HepG2 (cell line): Measurements from ENCODE around the gene ARL16. TPM values are rescaled to one million over a fixed set of nuclear protein-coding genes. Genes with fewer than 3 reads are reported as not detected.

ENCODE experiments used
- BORCS8-MEF2B ChIP-seq: sonication (generic); formaldehyde crosslinking; IDR thresholded peaks from 2 replicates; pipeline ENCODE4 v1.8.0; 2022; ENCODE audit warnings: mild to moderate bottlenecking, missing genetic modification reagents
- CCDC6 ChIP-seq: sonication (generic); formaldehyde crosslinking; IDR thresholded peaks from 2 replicates; pipeline ENCODE4 v1.8.1; 2022; ENCODE audit warnings: mild to moderate bottlenecking, missing genetic modification reagents, moderate library complexity
- DNMT3B ChIP-seq: conservative IDR thresholded peaks from 2 replicates; pipeline ENCODE4 v1.6.1; 2016; ENCODE audit warnings: missing biosample characterization, control low read depth
- EHMT2 ChIP-seq: fragments of 200-600 bp; sonication (generic); IDR thresholded peaks from 2 replicates; pipeline ENCODE4 v1.7.0; 2017; ENCODE audit warnings: antibody characterized with exemption, low read depth, low read length, borderline replicate concordance
- ERF ChIP-seq: IDR thresholded peaks from 2 replicates; pipeline ENCODE4 v1.6.1; 2018; ENCODE audit warnings: missing biosample characterization, missing genetic modification reagents
- HMG20B ChIP-seq: conservative IDR thresholded peaks from 2 replicates; pipeline ENCODE4 v1.6.1; 2016; ENCODE audit warnings: missing genetic modification reagents, missing compliant biosample characterization
- IRF9 ChIP-seq: sonication (generic); formaldehyde crosslinking; IDR thresholded peaks from 2 replicates; pipeline ENCODE4 v1.8.0; 2022; ENCODE audit warnings: missing genetic modification reagents, mild to moderate bottlenecking, borderline replicate concordance
- NR1H2 ChIP-seq: sonication (generic); formaldehyde crosslinking; IDR thresholded peaks from 2 replicates; pipeline ENCODE4 v1.8.1; 2022; ENCODE audit warnings: low read depth, missing genetic modification reagents, borderline replicate concordance
- PRMT3 ChIP-seq: sonication (generic); formaldehyde crosslinking; IDR thresholded peaks from 2 replicates; pipeline ENCODE4 v1.8.1; 2022; ENCODE audit warnings: low read depth, mild to moderate bottlenecking, moderate library complexity, missing genetic modification reagents, borderline replicate concordance
- STAG1 ChIP-seq: sonication (generic); formaldehyde crosslinking; IDR thresholded peaks from 2 replicates; pipeline ENCODE4 v1.4.0; 2020; ENCODE audit warnings: missing genetic modification reagents
- TEAD2 ChIP-seq: sonication (generic); formaldehyde crosslinking; IDR thresholded peaks from 2 replicates; pipeline ENCODE4 v1.9.0; 2021; ENCODE audit warnings: missing genetic modification reagents
- TOE1 ChIP-seq: sonication (generic); formaldehyde crosslinking; IDR thresholded peaks from 2 replicates; pipeline ENCODE4 v1.4.0; 2020; ENCODE audit warnings: mild to moderate bottlenecking, missing genetic modification reagents
- YEATS4 ChIP-seq: sonication (generic); formaldehyde crosslinking; IDR thresholded peaks from 2 replicates; pipeline ENCODE4 v1.4.0; 2020; ENCODE audit warnings: missing genetic modification reagents, borderline replicate concordance
- ZBTB3 ChIP-seq: sonication (generic); formaldehyde crosslinking; IDR thresholded peaks from 2 replicates; pipeline ENCODE4 v1.4.0; 2020; ENCODE audit warnings: low read depth, mild to moderate bottlenecking, moderate library complexity, missing genetic modification reagents, borderline replicate concordance
- ZNF407 ChIP-seq: sonication (generic); formaldehyde crosslinking; IDR thresholded peaks from one replicate; pipeline ENCODE4 v1.5.1; 2020; ENCODE audit warnings: mild to moderate bottlenecking, missing genetic modification reagents; ENCODE audit errors: not compliant biosample characterization
- ZNF549 ChIP-seq: sonication (generic); formaldehyde crosslinking; IDR thresholded peaks from 2 replicates; pipeline ENCODE4 v1.5.0; 2020; ENCODE audit warnings: missing genetic modification reagents
- ZNF790 ChIP-seq: sonication (generic); formaldehyde crosslinking; IDR thresholded peaks from 2 replicates; pipeline ENCODE4 v1.8.0; 2022; ENCODE audit warnings: missing genetic modification reagents, mild to moderate bottlenecking, borderline replicate concordance
- ZZZ3 ChIP-seq: sonication (generic); formaldehyde crosslinking; IDR thresholded peaks from 2 replicates; pipeline ENCODE4 v1.4.0; 2020; ENCODE audit warnings: missing genetic modification reagents, mild to moderate bottlenecking, borderline replicate concordance
- polyA plus RNA-seq, 8 experiments: library from polyadenylated mRNA; depleted of rRNA in 3 of 8; stranded (reverse) in 7 of 8; unstranded in 1 of 8; fragments of >200 nt; fragmentation: Illumina TruSeq in 4 of 8; extraction: Trizol in 4 of 8; gene quantifications; 2 replicates each; pipeline versions ENCODE4 v1.2.1 to v1.2.3, GENCODE V29; 2011 to 2016; ENCODE audit warnings: low read depth in 4 of 8, missing spikeins in 1 of 8, mixed read lengths in 1 of 8; ENCODE audit not compliant: insufficient read depth in 1 of 8
- total RNA-seq, 5 experiments: library from RNA; depleted of rRNA; stranded (reverse); fragments of >200 nt; fragmentation: Illumina TruSeq; extraction: Trizol; gene quantifications; 2 replicates each; pipeline ENCODE4 v1.2.3, GENCODE V29; 2016; ENCODE audit warnings: low read depth in 1 of 5
- TF ChIP-seq, protein P1 (sequence below): sonication (generic); formaldehyde crosslinking; IDR thresholded peaks from 2 replicates; pipeline ENCODE4 v1.4.0; 2020; ENCODE audit warnings: missing genetic modification reagents; ENCODE audit errors: not compliant biosample characterization

ARL16 gene
- total and polyA plus RNA-seq, 2 of the 13 experiments (the other 11 are each of a cell fraction or from before 2014, with no cell fraction given): 20.8 to 30.8 TPM

DNA sequence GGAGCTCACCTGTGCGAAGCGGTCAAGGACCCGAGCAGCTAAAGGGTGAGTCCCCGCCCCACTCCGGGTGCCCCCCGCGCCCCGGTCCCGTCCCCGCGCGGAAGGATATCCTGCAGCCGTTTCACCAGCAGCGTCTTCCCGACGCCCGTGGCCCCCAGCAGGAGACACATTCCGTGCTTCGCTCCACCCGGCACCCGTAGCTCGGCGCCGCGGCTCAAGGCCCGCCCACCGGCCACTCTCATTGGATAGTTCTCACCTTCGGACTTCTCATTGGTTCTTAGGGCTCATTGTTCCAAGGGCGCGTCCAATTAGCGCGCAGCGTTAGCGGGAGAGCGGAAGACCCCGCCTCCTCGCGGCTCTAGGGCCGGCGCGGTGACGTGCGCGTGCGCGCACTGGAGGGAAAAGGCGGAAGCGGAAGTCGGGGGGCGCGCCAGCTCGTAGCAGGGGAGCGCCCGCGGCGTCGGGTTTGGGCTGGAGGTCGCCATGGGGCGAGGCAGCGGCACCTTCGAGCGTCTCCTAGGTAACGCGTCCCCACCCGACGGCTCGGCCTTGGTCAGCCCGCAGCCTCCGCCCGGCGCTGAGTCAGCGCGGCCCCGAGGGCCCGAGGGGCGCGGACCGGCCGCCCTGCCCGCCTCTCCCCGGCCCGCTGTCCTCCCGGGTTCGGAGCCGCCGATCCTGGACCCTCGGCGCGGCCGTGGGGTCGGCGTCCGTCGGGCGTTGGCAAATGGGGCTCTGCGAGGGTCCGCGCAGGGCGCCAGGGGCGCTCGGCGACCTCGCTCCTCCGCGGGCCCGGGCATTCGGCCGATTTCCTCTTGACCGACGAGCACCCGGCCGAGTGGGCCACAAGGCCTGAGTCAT, at the start of gene ARL16, which contains the start of gene HGS (continued):
- peak; percentile 29 for TF ChIP-seq ZNF407
- no peak for TF ChIP-seq HMG20B (CRISPR knock-in tag)
- TF ChIP-seq BORCS8-MEF2B (CRISPR knock-in tag): no peak
- TF ChIP-seq TOE1: no peak
- TF ChIP-seq ZNF790: 0 out of 2 replicates have a peak, but pooled peaks have one; percentile 71
- TF ChIP-seq DNMT3B (CRISPR knock-in tag): no peak
- TF ChIP-seq IRF9: no peak
- no peak for TF ChIP-seq NR1H2 (CRISPR knock-in tag)
- no peak for TF ChIP-seq TEAD2 (CRISPR knock-in tag)
- TF ChIP-seq CCDC6: peak; percentile 6; the same call in 1 of the 2 replicates
- TF ChIP-seq YEATS4 (CRISPR knock-in tag): peak; percentile 77
- 0 out of 2 replicates have a peak, but pooled peaks have one; percentile 49 for TF ChIP-seq ZBTB3
- TF ChIP-seq EHMT2: no peak
- peak; percentile 68 for TF ChIP-seq ZZZ3 (CRISPR knock-in tag)
- 0 out of 2 replicates have a peak, but pooled peaks have one; percentile 61 for TF ChIP-seq ZNF549 (CRISPR knock-in tag)
- TF ChIP-seq ERF (CRISPR knock-in tag): peak; percentile 50; the same call in 1 of the 2 replicates
- TF ChIP-seq PRMT3 (CRISPR knock-in tag): no peak
- TF ChIP-seq, protein P1, sequence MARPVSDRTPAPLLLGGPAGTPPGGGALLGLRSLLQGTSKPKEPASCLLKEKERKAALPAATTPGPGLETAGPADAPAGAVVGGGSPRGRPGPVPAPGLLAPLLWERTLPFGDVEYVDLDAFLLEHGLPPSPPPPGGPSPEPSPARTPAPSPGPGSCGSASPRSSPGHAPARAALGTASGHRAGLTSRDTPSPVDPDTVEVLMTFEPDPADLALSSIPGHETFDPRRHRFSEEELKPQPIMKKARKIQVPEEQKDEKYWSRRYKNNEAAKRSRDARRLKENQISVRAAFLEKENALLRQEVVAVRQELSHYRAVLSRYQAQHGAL (CRISPR knock-in tag): no peak
- TF ChIP-seq STAG1 (CRISPR knock-in tag): no peak
